IPS-NIHi11 (cell line): Measurements from ENCODE around the gene RNF223.
"Not testable (repeated sequence)": the region's sequence is repeated elsewhere in the genome, so short reads cannot be mapped to it uniquely, and the experiment has no call there.

Experiments used
- DNase-seq: peaks from one replicate; pipeline ENCODE4 v3.0.0; 2012; ENCODE audit warnings: mixed read lengths, low spot score

RNF223 gene

DNA sequence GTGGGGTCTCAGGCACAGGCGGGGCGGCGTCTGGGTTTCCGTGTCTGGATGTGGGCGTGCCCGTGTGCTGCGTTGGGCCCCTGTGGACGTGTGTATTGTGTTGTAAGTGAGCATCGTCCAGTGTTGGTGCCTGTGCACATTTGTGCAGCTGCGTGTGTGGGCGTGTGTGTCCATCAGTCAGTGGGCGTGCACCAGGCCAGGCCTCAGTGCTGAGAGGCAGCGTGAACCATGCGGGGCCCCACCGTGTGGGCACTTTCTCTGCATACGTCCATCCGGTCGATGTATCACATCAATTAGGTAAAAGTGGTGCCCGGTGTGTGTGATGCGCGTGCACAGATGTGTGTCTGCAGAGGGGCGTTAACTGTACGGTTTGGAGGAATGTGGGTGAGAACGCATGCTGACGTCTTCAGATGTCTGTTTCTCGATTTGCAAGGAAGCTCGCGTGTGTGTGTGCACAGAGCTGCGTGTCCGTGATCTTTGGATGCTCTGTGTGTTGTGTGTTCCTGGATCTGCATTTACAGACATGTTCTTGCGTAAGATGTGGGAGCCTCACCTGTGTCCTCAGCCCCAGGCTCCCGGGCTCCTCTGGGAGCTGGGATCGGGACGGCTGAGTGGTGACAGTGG is 29.5 kb downstream of the RNF223 start:
- no peak for DNase-seq

DNA sequence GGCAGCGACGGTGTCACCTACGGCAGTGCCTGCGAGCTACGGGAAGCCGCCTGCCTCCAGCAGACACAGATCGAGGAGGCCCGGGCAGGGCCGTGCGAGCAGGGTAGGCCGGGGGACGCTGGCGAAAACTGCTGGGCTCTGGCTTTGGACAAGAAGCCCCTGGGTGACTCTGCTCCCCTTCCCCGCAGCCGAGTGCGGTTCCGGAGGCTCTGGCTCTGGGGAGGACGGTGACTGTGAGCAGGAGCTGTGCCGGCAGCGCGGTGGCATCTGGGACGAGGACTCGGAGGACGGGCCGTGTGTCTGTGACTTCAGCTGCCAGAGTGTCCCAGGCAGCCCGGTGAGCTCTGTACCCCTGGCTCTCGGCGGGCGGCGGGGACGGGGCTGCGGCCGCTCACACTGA is 30.2 kb downstream of the RNF223 start:
- DNase-seq, result no peak

DNA sequence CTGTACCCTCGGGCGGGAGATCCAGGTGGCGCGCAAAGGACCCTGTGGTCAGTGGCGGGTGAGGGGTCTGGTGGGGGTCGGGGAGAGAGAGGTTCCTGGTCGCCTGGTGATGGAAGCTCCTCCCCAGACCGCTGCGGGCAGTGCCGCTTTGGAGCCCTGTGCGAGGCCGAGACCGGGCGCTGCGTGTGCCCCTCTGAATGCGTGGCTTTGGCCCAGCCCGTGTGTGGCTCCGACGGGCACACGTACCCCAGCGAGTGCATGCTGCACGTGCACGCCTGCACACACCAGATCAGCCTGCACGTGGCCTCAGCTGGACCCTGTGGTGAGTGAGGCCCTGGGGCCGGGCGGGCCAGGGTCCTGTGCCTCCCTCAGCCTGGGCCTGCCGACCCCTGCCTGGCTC is 30.7 kb downstream of the RNF223 start:
- no peak for DNase-seq

DNA sequence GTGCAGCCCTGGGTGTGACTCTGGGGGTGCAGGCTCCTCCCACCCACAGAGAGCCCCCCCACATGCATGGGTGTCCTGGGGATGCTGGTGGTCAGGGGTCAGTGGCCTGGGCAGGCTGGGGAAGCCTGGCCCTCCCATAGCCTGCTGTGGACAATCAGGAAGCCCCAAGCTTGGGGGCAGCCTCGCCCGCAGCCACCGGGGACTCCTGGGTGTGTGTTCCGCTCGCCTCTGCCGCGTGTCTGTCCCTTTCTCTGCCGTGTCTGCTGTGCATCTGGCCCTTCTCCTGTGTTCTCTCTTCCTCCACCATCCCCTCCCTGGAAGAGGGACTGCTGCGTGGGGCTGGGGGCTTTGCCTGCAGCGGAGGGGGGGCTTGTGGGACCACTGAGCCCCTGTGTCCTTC is 31.3 kb downstream of the RNF223 start:
- DNase-seq, result no peak

DNA sequence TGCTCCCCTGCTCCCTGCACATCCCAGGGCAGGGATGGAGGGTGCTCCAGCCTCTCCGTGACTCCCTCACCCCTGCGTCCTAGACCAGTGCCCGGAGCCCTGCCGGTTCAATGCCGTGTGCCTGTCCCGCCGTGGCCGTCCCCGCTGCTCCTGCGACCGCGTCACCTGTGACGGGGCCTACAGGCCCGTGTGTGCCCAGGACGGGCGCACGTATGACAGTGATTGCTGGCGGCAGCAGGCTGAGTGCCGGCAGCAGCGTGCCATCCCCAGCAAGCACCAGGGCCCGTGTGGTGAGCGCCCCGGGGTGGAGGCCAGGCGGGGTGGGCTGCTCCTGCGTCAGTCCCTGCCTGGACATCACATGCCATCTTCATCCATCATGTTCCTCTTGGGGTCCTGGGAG is 32.2 kb downstream of the RNF223 start:
- no peak for DNase-seq

- DNase-seq, result peak; percentile 94
These were observed 33.0 kb downstream of the RNF223 start for GRCh38 chr1:1041092-1041523.

GRCh38 chr1:1040004-1040991 is 33.8 kb downstream of the RNF223 start:
- peak; percentile 98 for DNase-seq

GRCh38 chr1:1039145-1039910 is 34.8 kb downstream of the RNF223 start:
- DNase-seq, result no peak

DNA sequence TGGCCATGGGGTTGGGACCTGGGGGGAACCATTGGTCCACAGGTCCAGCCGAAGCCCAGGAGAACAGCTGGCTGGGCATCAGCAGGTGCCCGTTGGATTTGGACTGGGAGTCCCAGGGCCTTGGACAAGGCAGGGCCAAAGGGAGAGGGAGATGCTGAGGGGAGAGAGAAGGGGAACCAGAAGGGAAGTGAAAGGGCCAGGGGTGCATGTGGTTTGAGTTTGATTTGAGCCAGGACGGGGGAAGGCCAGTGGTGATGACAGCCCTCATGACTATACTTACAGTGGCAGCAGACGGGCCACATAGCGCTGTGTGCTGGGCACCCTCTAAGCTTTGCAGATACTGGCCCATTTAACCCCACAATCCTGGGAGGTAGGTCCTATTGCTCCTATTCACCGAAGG is 35.4 kb downstream of the RNF223 start:
- DNase-seq, result no peak

DNA sequence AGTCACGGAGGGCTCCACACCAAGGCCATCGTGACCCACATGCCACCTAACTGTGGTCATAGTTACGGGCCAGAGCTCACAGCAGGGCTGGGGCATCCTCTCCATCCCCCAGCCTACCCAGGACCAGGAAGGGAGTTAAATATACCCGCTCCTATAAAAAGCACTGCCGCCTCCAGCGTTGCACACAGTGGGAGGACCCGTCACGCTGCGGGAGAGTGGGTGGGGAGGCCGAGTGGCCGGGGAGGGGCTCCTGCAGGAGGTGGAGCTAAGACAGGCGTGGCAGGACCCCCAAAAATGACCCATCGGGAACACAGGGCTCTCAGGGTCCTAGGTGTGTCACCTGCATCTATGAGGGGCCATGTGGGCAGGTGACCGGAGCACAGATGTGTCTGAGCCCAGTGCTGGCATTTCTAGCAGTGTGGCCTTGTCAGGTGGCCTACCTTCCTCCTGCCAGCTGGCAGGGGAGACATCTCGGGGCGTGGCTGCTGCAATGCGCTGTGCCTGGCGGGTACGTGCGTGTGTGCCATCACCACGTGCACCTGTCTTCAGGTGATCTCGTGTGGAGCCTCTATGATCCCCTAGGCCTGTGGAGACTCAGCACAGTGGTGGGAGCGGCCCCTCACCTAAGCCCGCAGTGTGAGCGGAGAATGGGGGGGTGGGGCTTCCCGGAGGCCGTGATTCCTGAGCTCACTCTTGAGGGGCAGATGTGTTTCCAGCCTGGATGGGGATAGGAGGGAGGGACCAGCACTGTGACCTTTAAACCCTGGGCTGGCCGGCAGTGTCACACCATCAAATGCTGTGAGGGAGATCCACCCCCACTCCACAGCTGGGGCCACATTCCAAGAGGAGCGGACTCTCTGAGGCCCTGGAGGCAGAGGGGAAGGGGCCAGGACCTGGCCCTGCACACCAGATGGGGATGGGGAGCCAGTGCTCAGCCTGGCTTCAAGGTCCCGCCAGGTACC is 36.5 kb downstream of the RNF223 start:
- no peak for DNase-seq

- DNase-seq, result no peak
These were observed 38.7 kb downstream of the RNF223 start for GRCh38 chr1:1035291-1035943.

DNA sequence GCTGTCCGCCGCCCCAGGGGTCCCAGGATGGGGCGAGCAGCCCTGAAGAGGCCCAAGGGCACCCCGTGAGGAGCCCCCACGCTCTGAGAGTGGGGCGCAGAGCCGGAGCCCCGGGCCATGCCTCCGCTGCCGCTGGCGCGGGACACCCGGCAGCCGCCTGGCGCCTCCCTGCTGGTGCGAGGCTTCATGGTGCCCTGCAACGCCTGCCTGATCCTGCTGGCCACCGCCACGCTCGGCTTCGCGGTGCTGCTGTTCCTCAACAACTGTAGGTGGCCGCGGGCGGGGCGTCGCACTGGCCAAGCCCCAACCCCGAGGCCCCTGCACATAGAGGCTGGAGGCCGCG is 39.7 kb downstream of the RNF223 start:
- DNase-seq, result no peak

GRCh38 chr1:1033731-1034438 is 40.2 kb downstream of the RNF223 start:
- no peak for DNase-seq

- DNase-seq, result peak; percentile 91
These were observed 41.0 kb downstream of the RNF223 start for GRCh38 chr1:1033009-1033587.

DNA sequence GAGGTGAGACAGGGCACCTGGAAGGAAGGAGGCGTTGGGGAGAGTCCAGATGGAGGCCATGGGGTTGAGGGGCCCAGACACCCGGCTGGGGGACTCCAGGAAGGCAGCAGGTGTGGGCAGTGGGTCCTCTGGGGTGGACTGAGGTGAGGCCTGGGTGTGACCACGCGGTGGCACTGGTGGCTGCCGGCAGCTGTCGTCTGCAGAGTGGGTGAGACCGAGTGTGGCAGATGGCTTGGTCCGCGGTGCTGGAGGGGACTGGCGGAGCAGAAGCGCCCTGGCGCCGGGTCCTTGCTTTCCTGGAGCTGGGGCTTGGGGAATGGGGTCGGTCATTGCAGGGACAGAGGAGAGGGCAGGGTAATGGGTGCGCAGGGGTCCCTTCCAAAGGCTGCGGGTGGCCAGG is 41.7 kb downstream of the RNF223 start:
- DNase-seq, result no peak

DNA sequence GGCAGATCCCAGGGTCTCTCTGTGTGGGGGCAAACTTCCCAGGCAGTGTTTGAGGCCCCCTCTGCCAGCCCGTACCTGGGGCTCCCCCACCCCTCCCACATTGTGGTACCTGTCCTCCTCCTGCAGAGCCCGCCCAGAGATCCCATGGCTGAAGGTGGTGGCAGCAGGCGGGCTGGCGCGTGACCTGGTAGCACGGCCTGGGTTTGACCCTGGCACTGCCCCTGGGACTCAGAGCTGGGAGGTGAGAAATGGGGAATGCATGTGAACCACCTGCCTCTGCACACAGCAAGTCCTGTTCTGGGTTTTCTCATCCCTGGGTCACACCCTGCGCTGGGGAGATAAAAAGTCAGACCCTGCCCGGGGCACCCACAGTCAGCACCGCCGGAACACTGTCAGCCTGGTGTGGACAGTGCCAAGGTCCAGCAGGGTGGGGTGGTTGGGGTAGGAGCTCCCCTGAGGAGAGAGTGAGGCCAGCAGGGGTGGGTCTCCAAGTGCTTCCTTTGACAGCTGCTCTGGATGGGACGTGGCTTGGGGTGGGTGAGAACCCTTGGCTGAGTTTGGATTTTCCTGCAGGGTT is 42.4 kb downstream of the RNF223 start:
- DNase-seq, result no peak

DNA sequence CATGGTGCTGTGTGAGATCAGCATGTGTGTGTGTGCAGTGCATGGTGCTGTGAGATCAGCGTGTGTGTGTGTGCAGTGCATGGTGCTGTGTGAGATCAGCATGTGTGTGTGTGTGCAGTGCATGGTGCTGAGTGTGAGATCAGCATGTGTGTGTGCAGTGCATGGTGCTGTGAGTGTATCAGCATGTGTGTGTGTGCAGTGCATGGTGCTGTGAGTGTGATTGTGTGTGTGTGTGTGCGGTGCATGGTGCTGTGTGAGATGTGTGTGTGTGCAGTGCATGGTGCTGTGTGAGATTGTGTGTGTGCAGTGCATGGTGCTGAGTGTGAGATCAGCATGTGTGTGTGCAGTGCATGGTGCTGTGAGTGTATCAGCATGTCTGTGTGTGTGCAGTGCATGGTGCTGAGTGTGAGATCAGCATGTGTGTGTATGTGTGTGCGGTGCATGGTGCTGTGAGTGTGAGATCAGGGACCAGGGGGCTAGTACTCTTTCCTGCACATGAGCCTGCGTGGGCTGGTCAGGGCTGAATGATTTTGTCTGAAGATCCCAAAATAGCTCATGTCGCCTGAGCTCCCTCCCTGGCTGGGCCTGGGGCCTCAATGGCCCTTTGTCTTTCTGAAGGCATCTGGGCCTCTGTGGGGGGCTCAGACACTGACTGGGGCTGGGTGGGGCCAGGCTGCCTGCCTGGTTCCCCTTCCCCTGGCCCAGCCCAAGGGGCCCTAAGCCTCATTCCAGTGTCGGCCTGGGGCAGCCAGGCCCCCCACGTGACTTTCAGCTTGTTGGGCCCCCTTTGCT is 43.0 kb downstream of the RNF223 start:
- DNase-seq, result not testable (repeated sequence)

- DNase-seq, result no peak
These were observed 46.3 kb downstream of the RNF223 start for GRCh38 chr1:1027791-1028190.
